ENCODE measurements around the gene AGPAT3.

AGPAT3 gene

DNA sequence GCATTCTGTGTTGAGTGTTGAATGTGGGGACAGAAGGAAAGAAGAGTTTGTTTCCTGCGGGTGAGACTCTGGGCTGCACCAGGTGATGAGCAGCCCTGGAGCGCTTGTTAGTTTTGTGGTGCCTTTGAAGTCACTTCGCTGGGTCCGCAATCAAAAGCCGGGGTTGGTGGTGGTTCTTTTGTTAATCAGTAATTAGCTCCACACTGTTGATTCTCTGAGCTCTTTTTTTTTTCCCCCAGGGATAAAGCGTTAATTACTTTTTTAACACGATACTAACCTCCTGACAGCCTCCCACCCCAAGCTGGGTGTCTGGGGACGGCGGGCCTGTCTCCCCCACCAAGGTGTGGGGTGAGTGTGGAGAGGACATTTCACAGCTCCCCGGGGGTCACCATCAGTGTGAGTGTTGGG, 56.6 kb downstream of the AGPAT3 start:
- in situ Hi-C loops (cut with MboI; ENCODE audit: low sequenced_read_pairs): no loop called here

DNA sequence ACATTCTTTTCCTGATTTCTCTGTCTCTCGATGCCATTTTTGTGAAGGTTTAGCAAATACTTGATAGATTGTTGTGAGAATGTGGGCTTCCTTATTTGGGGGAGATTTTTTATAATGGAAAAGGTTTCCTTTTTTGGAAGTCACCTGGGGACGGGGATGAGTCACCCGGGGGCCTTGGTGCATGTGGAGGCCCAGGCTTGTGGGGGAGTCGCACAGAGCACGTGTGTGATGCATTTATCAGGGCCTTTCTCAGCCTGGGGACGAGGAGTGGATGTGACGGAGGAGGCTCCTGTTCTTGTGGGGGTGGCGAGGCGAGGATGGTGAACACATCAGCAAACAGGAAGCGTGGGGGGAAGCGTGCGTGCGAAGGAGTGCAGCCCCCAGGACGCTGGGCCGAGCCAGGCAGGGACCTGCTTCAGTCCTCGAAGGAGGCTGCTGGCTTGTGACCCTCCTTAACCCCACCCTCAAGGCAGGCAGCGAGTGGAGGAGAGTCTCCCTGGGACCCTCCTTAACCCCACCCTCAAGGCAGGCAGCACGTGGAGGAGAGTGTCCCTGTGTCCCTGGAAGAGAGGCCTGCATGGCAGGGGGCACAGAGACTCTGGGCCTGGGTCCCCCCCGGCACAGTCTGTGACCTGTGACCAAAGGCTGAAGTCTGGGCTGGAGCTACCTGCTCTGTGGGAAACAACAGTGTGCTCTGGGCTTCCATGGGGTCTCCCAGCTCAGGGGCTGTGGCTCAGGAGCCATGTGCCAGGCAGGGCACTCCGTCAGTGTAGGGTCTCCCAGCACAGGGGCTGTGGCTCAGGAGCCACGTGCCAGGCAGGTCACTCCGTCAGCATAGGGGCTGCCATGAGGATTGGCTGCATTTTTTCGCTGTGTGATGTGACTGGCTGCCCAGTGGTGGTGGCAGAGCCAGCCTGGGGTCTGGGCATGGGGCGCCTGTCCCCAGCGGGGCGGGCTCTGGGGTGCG, 57.2 kb downstream of the AGPAT3 start:
- in situ Hi-C loops (cut with MboI; ENCODE audit: low sequenced_read_pairs): no loop called here

GRCh38 chr21:43922949-43923348, 57.9 kb downstream of the AGPAT3 start:
- in situ Hi-C loops (cut with MboI; ENCODE audit: low sequenced_read_pairs): no loop called here

- in situ Hi-C loops (cut with MboI; ENCODE audit: low sequenced_read_pairs): no loop called here
These were observed 58.4 kb downstream of the AGPAT3 start for GRCh38 chr21:43923391-43923790.

GRCh38 chr21:43924421-43925095, 59.5 kb downstream of the AGPAT3 start:
- in situ Hi-C loops (cut with MboI; ENCODE audit: low sequenced_read_pairs): no loop called here

GRCh38 chr21:43925096-43925481, 60.1 kb downstream of the AGPAT3 start:
- in situ Hi-C loops (cut with MboI; ENCODE audit: low sequenced_read_pairs): no loop called here

GRCh38 chr21:43925609-43926008, 60.6 kb downstream of the AGPAT3 start:
- in situ Hi-C loops (cut with MboI; ENCODE audit: low sequenced_read_pairs): no loop called here

GRCh38 chr21:43926196-43926595, 61.2 kb downstream of the AGPAT3 start:
- in situ Hi-C loops (cut with MboI; ENCODE audit: low sequenced_read_pairs): no loop called here

GRCh38 chr21:43927591-43928221, 62.7 kb downstream of the AGPAT3 start:
- in situ Hi-C loops (cut with MboI; ENCODE audit: low sequenced_read_pairs): no loop called here

DNA sequence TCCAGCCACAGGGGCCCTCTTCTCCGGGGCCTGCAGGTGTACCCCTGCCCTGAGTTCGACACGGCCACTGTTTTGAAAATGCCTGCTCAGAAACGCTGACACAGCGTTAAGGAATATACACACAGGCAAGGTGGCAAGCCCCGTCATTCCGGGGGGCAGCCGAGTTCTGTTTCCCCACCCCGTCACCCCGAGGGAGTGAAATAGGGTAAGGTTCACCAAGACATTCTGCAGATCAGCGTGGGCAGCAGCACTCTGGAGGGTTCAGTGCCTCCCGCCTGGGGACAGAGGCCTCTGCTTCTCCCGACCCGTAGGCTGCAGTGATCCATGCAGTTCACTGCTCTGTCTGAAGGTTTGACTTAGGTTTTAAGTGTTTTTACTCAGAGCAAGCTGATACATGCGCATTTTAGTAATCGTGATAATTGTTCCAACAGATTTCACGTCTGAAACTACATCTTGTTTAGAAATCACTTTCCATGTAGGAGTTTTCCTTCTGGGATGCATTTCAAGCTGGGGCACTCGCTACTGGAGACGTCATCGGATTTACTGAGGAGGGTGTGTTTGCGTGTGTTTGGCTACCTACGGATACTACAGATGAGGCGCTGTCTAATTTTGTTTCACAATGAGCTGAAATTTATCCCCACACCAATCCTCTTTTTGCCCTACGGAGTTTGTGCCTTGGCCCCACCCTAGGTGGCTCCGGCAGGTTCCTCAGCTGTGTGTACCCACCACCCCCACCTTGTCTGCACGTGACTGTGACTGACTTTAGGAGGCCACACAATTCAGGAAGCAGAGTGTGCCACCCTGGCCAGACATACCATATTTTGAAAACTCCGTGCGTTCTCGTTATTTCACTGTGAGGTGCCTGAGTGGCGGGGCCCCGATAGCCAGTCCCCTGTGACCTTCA, 63.5 kb downstream of the AGPAT3 start:
- in situ Hi-C loops (cut with MboI; ENCODE audit: low sequenced_read_pairs): no loop called here

- in situ Hi-C loops (cut with MboI; ENCODE audit: low sequenced_read_pairs): no loop called here
These were observed 64.4 kb downstream of the AGPAT3 start for GRCh38 chr21:43929217-43929971.

DNA sequence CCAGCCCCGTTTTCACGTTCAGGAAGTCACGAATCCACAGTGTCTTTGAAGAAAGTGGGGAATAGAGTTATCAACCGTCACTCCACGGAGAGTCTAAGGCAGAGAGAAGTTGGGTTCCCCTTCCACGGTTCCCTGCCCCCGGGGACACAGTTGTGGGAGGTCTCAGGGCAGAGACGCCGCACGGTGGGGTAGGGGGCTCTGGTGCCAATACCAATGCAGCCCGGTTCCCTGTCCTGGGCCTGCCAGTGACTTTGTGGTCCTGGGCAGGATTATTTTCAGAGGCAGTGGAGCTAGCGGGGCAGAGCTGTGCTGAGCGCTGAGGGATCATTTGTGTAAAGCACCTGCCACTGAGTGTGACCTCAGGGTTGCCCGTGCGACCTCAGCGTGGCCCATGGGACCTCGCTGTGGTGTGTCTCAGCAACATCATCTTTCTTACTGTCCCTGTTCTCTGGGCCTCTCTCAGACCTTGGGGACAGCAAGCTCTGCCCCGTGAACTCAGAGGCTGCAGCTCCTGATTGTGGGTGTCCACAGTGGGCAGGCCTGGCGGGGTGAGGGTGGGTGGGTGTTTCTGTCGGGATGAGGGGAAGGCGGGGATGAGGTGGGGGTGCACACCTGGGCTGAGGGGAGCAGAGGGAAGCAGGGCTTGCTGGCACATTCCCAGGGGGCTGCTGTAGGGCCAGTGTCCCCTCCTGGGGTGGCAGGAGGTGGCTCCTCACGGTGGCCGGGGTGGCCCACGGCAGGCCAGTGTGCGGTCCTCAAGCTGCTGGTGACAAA, 65.2 kb downstream of the AGPAT3 start:
- in situ Hi-C loops (cut with MboI; ENCODE audit: low sequenced_read_pairs): no loop called here

- in situ Hi-C loops (cut with MboI; ENCODE audit: low sequenced_read_pairs): no loop called here
These were observed 65.9 kb downstream of the AGPAT3 start for GRCh38 chr21:43930848-43931375.

DNA sequence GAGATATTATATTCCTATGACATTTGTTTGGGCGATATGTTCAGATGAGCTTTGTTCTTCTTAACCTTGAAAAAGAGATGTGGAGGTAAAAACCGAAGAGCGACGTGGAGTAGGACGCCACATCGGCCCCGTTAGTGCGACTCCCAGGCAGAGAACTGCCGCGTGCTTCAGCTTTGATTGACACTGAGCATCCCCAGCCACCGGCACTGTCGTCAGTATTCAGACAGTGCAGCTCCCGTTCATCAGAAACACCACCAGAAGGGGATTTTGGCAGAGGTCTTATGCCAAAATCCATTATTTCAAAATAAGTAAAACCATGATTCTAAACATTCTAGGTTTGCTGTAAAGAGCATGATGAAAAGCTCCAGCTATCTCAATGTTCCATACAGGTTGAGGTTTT, 66.5 kb downstream of the AGPAT3 start:
- in situ Hi-C loops (cut with MboI; ENCODE audit: low sequenced_read_pairs): no loop called here

- in situ Hi-C loops (cut with MboI; ENCODE audit: low sequenced_read_pairs): no loop called here
These were observed 67.0 kb downstream of the AGPAT3 start for GRCh38 chr21:43932005-43932404.

DNA sequence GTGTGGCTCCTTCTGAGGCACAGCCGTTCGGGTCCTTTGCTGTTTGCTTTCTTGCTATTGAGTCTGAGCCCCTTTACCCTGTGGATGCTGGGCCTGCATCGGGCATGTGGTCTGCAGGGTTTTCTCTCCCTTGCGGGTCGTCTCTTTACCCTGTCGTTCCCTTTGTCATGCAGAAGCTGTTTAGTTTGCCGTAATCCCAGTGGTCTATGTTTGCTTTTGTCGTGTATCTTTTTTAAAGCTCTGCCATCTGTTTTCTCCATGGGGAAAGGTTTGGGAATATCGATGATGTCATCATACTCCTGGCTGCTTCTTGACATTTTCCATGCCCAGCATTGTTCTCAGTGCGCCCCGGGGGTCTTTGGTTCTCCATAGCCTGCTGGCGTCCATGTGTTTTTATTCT, 68.2 kb downstream of the AGPAT3 start:
- in situ Hi-C loops (cut with MboI; ENCODE audit: low sequenced_read_pairs): no loop called here

GRCh38 chr21:43933680-43934079, 68.7 kb downstream of the AGPAT3 start:
- in situ Hi-C loops (cut with MboI; ENCODE audit: low sequenced_read_pairs): no loop called here

GRCh38 chr21:43934116-43934515, 69.1 kb downstream of the AGPAT3 start:
- in situ Hi-C loops (cut with MboI; ENCODE audit: low sequenced_read_pairs): no loop called here

All from HL-60/S4 treated with phorbol 12-myristate 13-acetate at 8.2 ng/mL for 4 days and 3 days (cell line).